Endothelial cell (in vitro differentiated cells): ENCODE results near the gene ASB13. TPM values are rescaled to one million over a fixed set of nuclear protein-coding genes. Genes with fewer than 3 reads are reported as not detected.
"Not testable (repeated sequence)": the region's sequence is repeated elsewhere in the genome, so short reads cannot be mapped to it uniquely, and the experiment has no call there.

Experiments used
- DNase-seq: peaks from one replicate; pipeline ENCODE4 v3.0.0; 2021; ENCODE audit warnings: low spot score
- H3K27ac Mint-ChIP-seq: one replicate; pipeline ENCODE4 v1.8.0; 2021; ENCODE audit warnings: mixed read lengths, inconsistent platforms; ENCODE audit not compliant: unreplicated experiment
- H3K27me3 Mint-ChIP-seq: one replicate; pipeline ENCODE4 v1.8.0; 2021; ENCODE audit warnings: mild to moderate bottlenecking, moderate library complexity, mixed read lengths, inconsistent platforms; ENCODE audit not compliant: unreplicated experiment
- H3K36me3 Mint-ChIP-seq: one replicate; pipeline ENCODE4 v1.8.0; 2021; ENCODE audit warnings: mild to moderate bottlenecking, low read depth, mixed read lengths, inconsistent platforms; ENCODE audit not compliant: unreplicated experiment
- H3K4me1 Mint-ChIP-seq: one replicate; pipeline ENCODE4 v1.8.0; 2021; ENCODE audit warnings: mild to moderate bottlenecking, mixed read lengths, inconsistent platforms; ENCODE audit not compliant: unreplicated experiment
- H3K4me3 Mint-ChIP-seq: one replicate; pipeline ENCODE4 v1.8.0; 2021; ENCODE audit warnings: mild to moderate bottlenecking, mixed read lengths, inconsistent platforms; ENCODE audit not compliant: unreplicated experiment
- H3K9me3 Mint-ChIP-seq: one replicate; pipeline ENCODE4 v1.8.0; 2021; ENCODE audit warnings: mixed read lengths, inconsistent platforms; ENCODE audit not compliant: unreplicated experiment
- CTCF ChIP-seq: fragments of 200-600 bp; sonication (generic); IDR thresholded peaks from one replicate; pipeline ENCODE4 v1.5.0; 2021; ENCODE audit warnings: antibody characterized with exemption; ENCODE audit not compliant: unreplicated experiment
- total RNA-seq: library from RNA; stranded (reverse); fragmentation: NEBNext Ultra II Directional; extraction: Animal tissue kit (Norgen Biotek cat#: 25700); gene quantifications from one replicate; pipeline ENCODE4 v1.2.1, GENCODE V29; 2021; ENCODE audit not compliant: unreplicated experiment

ASB13 gene
- total RNA-seq, 1 donor from 2014 or later, result 22.5 TPM

- not testable (repeated sequence) for H3K27ac Mint-ChIP-seq, H3K36me3 Mint-ChIP-seq, H3K27me3 Mint-ChIP-seq, DNase-seq, H3K4me3 Mint-ChIP-seq, H3K9me3 Mint-ChIP-seq
- H3K4me1 Mint-ChIP-seq, result peaks cover 23% of the 10 kb centered on the region
- TF ChIP-seq CTCF, result peak; percentile 11
Measured at GRCh38 chr10:5621371-5621770, 45.0 kb downstream of the ASB13 start.

GRCh38 chr10:5620966-5621365, 45.4 kb downstream of the ASB13 start:
- DNase-seq, result no peak
- Mint-ChIP-seq H3K4me1 (peaks cover 23% of the 10 kb centered on the region), H3K27ac (no peak overlapping the region), H3K36me3 (no peaks in the 10 kb centered on the region), H3K9me3 (no peaks in the 10 kb centered on the region), H3K4me3 (no peak overlapping the region), H3K27me3 (peaks cover 9% of the 10 kb centered on the region)
- no peak for TF ChIP-seq CTCF

GRCh38 chr10:5620223-5620721, 46.1 kb downstream of the ASB13 start:
- Mint-ChIP-seq H3K9me3 (no peaks in the 10 kb centered on the region), H3K4me3 (no peak overlapping the region), H3K4me1 (peaks cover 24% of the 10 kb centered on the region), H3K27me3 (peaks cover 9% of the 10 kb centered on the region), H3K36me3 (no peaks in the 10 kb centered on the region), H3K27ac (no peak overlapping the region)
- no peak for TF ChIP-seq CTCF
- DNase-seq, result no peak

GRCh38 chr10:5619362-5620211, 46.8 kb downstream of the ASB13 start:
- H3K27me3 Mint-ChIP-seq, result peaks cover 9% of the 10 kb centered on the region
- no peaks in the 10 kb centered on the region for H3K9me3 Mint-ChIP-seq
- no peak overlapping the region for H3K4me3 Mint-ChIP-seq
- DNase-seq, result no peak
- TF ChIP-seq CTCF, result no peak
- no peaks in the 10 kb centered on the region for H3K36me3 Mint-ChIP-seq
- H3K4me1 Mint-ChIP-seq, result peaks cover 29% of the 10 kb centered on the region
- no peak overlapping the region for H3K27ac Mint-ChIP-seq

- TF ChIP-seq CTCF, result no peak
- Mint-ChIP-seq H3K27ac (no peak overlapping the region), H3K4me3 (no peak overlapping the region), H3K4me1 (peaks cover 33% of the 10 kb centered on the region), H3K36me3 (no peaks in the 10 kb centered on the region), H3K9me3 (no peaks in the 10 kb centered on the region), H3K27me3 (peaks cover 9% of the 10 kb centered on the region)
- DNase-seq, result no peak
Measured at GRCh38 chr10:5618829-5619228, 47.6 kb downstream of the ASB13 start.
